Glutamatergic neuron (in vitro differentiated cells): ENCODE results near the gene INPP5J. TPM values are rescaled to one million over a fixed set of nuclear protein-coding genes. Genes with fewer than 3 reads are reported as not detected.

Experiments
- DNase-seq: peaks from one replicate; pipeline ENCODE4 v3.0.0; 2022
- H3K27ac Mint-ChIP-seq: one replicate; pipeline ENCODE4 v1.8.0; 2020; ENCODE audit warnings: mild to moderate bottlenecking, mixed read lengths, inconsistent platforms; ENCODE audit not compliant: unreplicated experiment
- H3K27me3 Mint-ChIP-seq: one replicate; pipeline ENCODE4 v1.8.0; 2020; ENCODE audit warnings: mild to moderate bottlenecking, moderate library complexity, mixed read lengths, inconsistent platforms; ENCODE audit not compliant: unreplicated experiment
- H3K36me3 Mint-ChIP-seq: one replicate; pipeline ENCODE4 v1.8.0; 2020; ENCODE audit warnings: mild to moderate bottlenecking, mixed read lengths, inconsistent platforms; ENCODE audit not compliant: unreplicated experiment
- H3K4me1 Mint-ChIP-seq: one replicate; pipeline ENCODE4 v1.8.0; 2020; ENCODE audit warnings: mild to moderate bottlenecking, low read depth, mixed read lengths, inconsistent platforms; ENCODE audit not compliant: unreplicated experiment
- H3K4me3 Mint-ChIP-seq: one replicate; pipeline ENCODE4 v1.8.0; 2020; ENCODE audit warnings: mild to moderate bottlenecking, mixed read lengths, inconsistent platforms; ENCODE audit not compliant: unreplicated experiment
- H3K9me3 Mint-ChIP-seq: one replicate; pipeline ENCODE4 v1.8.0; 2020; ENCODE audit warnings: mild to moderate bottlenecking, moderate library complexity, mixed read lengths, inconsistent platforms; ENCODE audit not compliant: unreplicated experiment
- total RNA-seq: library from RNA; stranded (reverse); fragmentation: NEBNext Ultra II Directional; extraction: Animal tissue kit (Norgen Biotek cat#: 25700); gene quantifications from one replicate; pipeline ENCODE4 v1.2.1, GENCODE V29; 2021; ENCODE audit not compliant: unreplicated experiment
- TF ChIP-seq, protein P1 (sequence below): fragments of 200-600 bp; sonication (generic); IDR thresholded peaks from one replicate; pipeline ENCODE4 v1.5.0; 2021; ENCODE audit not compliant: partially characterized antibody, unreplicated experiment

The INPP5J gene
- total RNA-seq, 1 donor from 2014 or later: 15.4 TPM

DNA sequence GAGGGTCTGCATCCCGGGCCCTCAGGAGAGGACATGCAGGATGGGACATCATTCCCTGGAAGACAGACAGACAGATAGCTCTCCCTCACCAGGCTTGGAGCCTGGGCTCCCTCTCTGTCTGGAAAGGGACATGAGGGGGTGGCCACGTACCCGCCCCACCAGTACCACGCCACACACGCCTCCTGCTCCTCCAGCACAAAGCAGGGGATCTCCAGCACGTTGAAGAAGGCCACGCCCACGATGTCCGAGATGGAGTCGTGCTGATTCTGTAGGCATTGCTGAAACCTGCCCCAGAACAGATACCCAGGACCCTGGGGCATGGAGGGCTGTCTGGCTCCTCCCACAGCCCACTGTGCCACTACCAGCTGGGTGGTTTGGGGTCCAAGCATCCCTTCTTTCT is 15.4 kb downstream of the INPP5J start:
- H3K36me3 Mint-ChIP-seq: peaks cover 5% of the 10 kb centered on the region
- H3K9me3 Mint-ChIP-seq: no peaks in the 10 kb centered on the region
- peaks cover 4% of the 10 kb centered on the region for H3K27me3 Mint-ChIP-seq
- H3K4me1 Mint-ChIP-seq: peaks cover 2% of the 10 kb centered on the region
- no peak overlapping the region for H3K27ac Mint-ChIP-seq
- DNase-seq: no peak
- H3K4me3 Mint-ChIP-seq: no peak overlapping the region
- TF ChIP-seq, protein P1, sequence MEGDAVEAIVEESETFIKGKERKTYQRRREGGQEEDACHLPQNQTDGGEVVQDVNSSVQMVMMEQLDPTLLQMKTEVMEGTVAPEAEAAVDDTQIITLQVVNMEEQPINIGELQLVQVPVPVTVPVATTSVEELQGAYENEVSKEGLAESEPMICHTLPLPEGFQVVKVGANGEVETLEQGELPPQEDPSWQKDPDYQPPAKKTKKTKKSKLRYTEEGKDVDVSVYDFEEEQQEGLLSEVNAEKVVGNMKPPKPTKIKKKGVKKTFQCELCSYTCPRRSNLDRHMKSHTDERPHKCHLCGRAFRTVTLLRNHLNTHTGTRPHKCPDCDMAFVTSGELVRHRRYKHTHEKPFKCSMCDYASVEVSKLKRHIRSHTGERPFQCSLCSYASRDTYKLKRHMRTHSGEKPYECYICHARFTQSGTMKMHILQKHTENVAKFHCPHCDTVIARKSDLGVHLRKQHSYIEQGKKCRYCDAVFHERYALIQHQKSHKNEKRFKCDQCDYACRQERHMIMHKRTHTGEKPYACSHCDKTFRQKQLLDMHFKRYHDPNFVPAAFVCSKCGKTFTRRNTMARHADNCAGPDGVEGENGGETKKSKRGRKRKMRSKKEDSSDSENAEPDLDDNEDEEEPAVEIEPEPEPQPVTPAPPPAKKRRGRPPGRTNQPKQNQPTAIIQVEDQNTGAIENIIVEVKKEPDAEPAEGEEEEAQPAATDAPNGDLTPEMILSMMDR: no peak

DNA sequence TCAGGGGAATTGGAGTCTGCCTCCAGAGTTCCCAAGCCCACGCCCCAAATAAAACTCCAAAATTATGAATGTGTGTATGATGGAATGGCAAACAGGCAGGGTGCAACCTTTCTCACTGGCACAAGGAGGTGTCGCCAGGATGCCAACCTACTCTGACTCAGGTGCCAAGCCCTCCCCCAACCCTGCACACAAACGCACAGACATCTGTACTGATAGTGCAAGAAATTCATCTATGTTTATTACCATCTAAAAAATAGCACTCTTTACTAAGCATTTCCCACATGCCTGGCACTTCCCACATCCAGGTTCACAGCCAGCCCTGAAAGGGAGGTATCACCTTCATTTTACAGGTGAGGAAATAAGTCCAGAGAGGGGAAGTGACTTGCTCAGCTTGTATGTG is 16.3 kb downstream of the INPP5J start:
- TF ChIP-seq, protein P1: no peak
- Mint-ChIP-seq H3K36me3 (peaks cover 5% of the 10 kb centered on the region), H3K27ac (no peak overlapping the region), H3K27me3 (peaks cover 4% of the 10 kb centered on the region), H3K4me3 (no peak overlapping the region), H3K9me3 (no peaks in the 10 kb centered on the region), H3K4me1 (peaks cover 2% of the 10 kb centered on the region)
- no peak for DNase-seq

DNA sequence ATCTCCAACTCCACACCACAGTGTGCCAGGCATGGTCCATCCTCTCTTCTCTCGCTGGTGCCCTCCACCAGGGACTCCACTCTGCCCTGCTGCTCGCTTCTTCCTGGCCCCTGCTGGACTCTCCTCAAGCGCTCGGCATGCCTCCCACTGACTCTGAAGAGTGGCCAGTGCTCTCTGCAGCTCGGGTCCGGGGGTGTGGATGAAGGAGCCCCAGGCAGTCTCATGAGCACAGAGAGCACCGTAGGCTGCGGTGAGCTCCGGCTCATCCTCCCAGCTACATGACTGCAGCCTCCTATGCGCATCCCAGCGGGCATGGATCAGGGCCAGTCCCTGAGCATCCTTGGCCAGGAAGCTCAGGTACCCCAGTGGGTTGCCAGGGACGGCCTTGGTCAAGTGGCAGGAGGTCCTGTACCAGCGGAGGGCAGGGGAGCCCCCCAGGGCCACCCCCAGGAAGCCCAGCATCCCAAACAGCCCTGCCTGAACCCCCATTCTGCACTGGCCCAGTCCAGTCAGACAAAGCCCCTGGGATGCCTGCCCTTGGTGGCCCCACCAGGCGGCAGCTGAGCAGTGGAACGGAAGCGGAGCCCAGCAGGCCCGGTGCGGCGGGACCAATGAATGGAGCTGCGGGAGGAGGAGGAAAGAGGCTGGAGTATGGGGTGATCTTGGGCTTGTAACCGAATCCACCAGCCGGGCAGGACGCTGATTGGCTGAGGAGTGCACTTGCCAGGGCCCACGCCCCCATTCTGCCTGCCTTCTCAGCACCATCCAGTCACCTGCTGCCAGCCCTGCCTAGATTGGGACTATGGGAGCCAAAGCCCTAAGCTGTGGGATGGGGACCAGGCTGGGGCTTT is 17.3 kb downstream of the INPP5J start, which contains the start of gene PLA2G3:
PLA2G3 (minus strand) TSS at position 643 of the 851 bp plus-strand sequence; CDS start at position 489, 154 bp downstream.
- peak within 1 kb of the TSS; percentile 15 for H3K4me3 Mint-ChIP-seq
- peaks cover 2% of the 10 kb centered on the region for H3K4me1 Mint-ChIP-seq
- TF ChIP-seq, protein P1: no peak
- no peak within 1 kb of the TSS for H3K27ac Mint-ChIP-seq
- DNase-seq: peak; percentile 49
- no peaks in the 10 kb centered on the region for H3K36me3 Mint-ChIP-seq
- H3K27me3 Mint-ChIP-seq: peaks cover 5% of the 10 kb centered on the region
- H3K9me3 Mint-ChIP-seq: peaks cover 2% of the 10 kb centered on the region

DNA sequence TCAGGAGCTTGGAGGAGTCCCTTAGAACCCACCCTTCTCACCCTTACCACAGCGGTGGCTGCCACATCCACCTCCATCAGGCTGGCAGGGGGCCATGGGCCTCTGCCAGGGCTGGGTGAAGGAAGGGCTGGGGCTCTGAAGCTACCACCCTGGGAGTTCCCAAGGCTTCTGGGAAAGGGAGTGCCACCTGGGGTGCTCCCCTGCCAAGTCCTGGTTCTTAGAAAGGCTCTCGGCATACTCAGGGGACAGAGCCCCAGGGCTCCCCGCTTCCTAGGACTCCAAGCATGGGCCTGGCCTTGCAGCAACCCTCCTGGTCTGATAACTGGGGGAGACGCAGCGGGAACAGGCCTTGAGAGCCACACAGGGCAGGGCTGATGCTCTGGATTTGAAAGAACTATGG is 18.0 kb downstream of the INPP5J start:
- TF ChIP-seq, protein P1: no peak
- DNase-seq: no peak
- peaks cover 5% of the 10 kb centered on the region for H3K27me3 Mint-ChIP-seq
- H3K36me3 Mint-ChIP-seq: no peaks in the 10 kb centered on the region
- H3K27ac Mint-ChIP-seq: no peak overlapping the region
- no peak overlapping the region for H3K4me3 Mint-ChIP-seq
- H3K4me1 Mint-ChIP-seq: peaks cover 2% of the 10 kb centered on the region
- peaks cover 2% of the 10 kb centered on the region for H3K9me3 Mint-ChIP-seq

DNA sequence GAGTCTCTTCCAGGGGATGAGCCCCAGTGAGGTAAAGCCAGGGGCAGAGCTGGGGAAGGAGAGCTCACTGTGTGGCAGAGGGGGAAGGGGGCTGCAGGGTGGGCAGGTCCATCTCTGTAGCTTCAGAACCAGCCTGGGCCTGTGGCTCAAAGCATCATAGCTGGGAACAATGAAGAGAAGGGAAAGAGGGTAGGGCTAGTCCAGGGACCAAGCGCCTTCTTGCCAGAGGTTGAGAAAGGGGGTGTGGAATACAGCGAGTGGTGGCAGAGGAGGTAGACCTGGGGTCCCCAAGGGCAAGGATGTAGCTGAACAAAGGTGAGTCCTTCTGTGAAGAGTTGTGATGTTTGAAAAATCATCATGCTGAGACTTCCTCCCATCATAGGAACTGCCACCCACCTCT is 18.8 kb downstream of the INPP5J start:
- H3K27me3 Mint-ChIP-seq: peaks cover 5% of the 10 kb centered on the region
- H3K27ac Mint-ChIP-seq: no peak overlapping the region

More for the DNA sequence above, 18.8 kb downstream of the INPP5J start:
- TF ChIP-seq, protein P1: no peak
- H3K9me3 Mint-ChIP-seq: peaks cover 4% of the 10 kb centered on the region
- H3K4me1 Mint-ChIP-seq: peaks cover 2% of the 10 kb centered on the region
- no peaks in the 10 kb centered on the region for H3K36me3 Mint-ChIP-seq
- H3K4me3 Mint-ChIP-seq: no peak overlapping the region
- DNase-seq: no peak
